PC-3 (cell line): Measurements from ENCODE around the gene DCTN3.

Experiments
- EZH2 ChIP-seq: fragments of 300-600 bp; sonication (generic); IDR thresholded peaks from one replicate; pipeline ENCODE4 v1.6.1; 2017; ENCODE audit warnings: antibody characterized with exemption, mild to moderate bottlenecking, low read length; ENCODE audit not compliant: unreplicated experiment
- EZH2phosphoT487 ChIP-seq: fragments of 300-600 bp; sonication (generic); IDR thresholded peaks from 2 replicates; pipeline ENCODE4 v1.6.1; 2018; ENCODE audit warnings: mild to moderate bottlenecking, antibody characterized with exemption, low read length, borderline replicate concordance
- TF ChIP-seq, protein P1 (sequence below): fragments of 300-600 bp; sonication (generic); conservative IDR thresholded peaks from 2 replicates; pipeline ENCODE4 v1.5.1; 2017; ENCODE audit warnings: antibody characterized with exemption, low read depth, mild to moderate bottlenecking, low read length

DNA sequence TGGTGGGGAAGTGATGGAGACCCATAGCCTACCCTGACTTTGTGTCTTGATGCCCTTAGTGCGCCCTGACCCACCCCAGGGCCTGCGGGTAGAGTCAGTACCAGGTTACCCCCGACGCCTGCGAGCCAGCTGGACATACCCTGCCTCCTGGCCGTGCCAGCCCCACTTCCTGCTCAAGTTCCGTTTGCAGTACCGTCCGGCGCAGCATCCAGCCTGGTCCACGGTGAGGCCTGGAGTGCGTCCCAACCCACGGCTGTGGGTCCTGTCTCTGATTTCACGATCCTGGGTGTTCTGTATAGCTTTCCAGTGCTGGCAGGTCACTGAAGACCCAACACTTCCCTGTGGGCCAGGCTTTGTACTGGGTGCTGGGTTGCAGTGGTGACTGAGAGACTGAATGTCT, 38.2 kb upstream of the DCTN3 start:
- TF ChIP-seq, protein P1, sequence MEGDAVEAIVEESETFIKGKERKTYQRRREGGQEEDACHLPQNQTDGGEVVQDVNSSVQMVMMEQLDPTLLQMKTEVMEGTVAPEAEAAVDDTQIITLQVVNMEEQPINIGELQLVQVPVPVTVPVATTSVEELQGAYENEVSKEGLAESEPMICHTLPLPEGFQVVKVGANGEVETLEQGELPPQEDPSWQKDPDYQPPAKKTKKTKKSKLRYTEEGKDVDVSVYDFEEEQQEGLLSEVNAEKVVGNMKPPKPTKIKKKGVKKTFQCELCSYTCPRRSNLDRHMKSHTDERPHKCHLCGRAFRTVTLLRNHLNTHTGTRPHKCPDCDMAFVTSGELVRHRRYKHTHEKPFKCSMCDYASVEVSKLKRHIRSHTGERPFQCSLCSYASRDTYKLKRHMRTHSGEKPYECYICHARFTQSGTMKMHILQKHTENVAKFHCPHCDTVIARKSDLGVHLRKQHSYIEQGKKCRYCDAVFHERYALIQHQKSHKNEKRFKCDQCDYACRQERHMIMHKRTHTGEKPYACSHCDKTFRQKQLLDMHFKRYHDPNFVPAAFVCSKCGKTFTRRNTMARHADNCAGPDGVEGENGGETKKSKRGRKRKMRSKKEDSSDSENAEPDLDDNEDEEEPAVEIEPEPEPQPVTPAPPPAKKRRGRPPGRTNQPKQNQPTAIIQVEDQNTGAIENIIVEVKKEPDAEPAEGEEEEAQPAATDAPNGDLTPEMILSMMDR, result no peak
- TF ChIP-seq EZH2phosphoT487 (no peak), EZH2 (no peak)
